Liver (tissue), 3 donors: ENCODE results near the gene ADAT2.

Source experiments
- FOXA1 ChIP-seq: IDR thresholded peaks from 2 replicates; pipeline ENCODE4 v1.6.1; 2016; ENCODE audit warnings: antibody characterized with exemption
- HNF4A ChIP-seq, 2 donors: conservative IDR thresholded peaks; 2 replicates each; pipeline ENCODE4 v1.6.1; 2016; ENCODE audit warnings: antibody characterized with exemption in 2 of 2, mild to moderate bottlenecking in 2 of 2
- HNF4G ChIP-seq: IDR thresholded peaks from 2 replicates; pipeline ENCODE4 v1.6.1; 2016; ENCODE audit warnings: antibody characterized with exemption
- JUND ChIP-seq, 2 donors: IDR thresholded peaks; 2 replicates each; pipeline ENCODE4 v1.6.1; 2016; ENCODE audit warnings: antibody characterized with exemption in 2 of 2
- NR2F2 ChIP-seq: IDR thresholded peaks from 2 replicates; pipeline ENCODE4 v1.6.1; 2016; ENCODE audit warnings: antibody characterized with exemption
- RXRA ChIP-seq, 2 donors: IDR thresholded peaks; 2 replicates each; pipeline ENCODE4 v1.6.1; 2017 to 2018; ENCODE audit warnings: antibody characterized with exemption in 2 of 2, mild to moderate bottlenecking in 1 of 2
- SP1 ChIP-seq: IDR thresholded peaks from 2 replicates; pipeline ENCODE4 v1.6.1; 2018; ENCODE audit warnings: antibody characterized with exemption, mild to moderate bottlenecking
- TAF1 ChIP-seq: conservative IDR thresholded peaks from 2 replicates; pipeline ENCODE4 v1.6.1; 2016; ENCODE audit warnings: antibody characterized with exemption, mild to moderate bottlenecking
- YY1 ChIP-seq: IDR thresholded peaks from 2 replicates; pipeline ENCODE4 v1.6.1; 2016; ENCODE audit warnings: antibody characterized with exemption, mild to moderate bottlenecking
- TF ChIP-seq, protein P1 (sequence below): fragments of 150-350 bp; IDR thresholded peaks from 2 replicates; pipeline ENCODE4 v1.5.1; 2017; ENCODE audit warnings: improper control_type of control experiment, low read depth, low read length; ENCODE audit not compliant: missing input control
- TF ChIP-seq, protein P2 (sequence below): IDR thresholded peaks from 2 replicates; pipeline ENCODE4 v1.6.1; 2016; ENCODE audit warnings: antibody characterized with exemption
- TF ChIP-seq, protein P3 (sequence below): IDR thresholded peaks from 2 replicates; pipeline ENCODE4 v1.6.1; 2016; ENCODE audit warnings: antibody characterized with exemption
- TF ChIP-seq, protein P4 (sequence below): IDR thresholded peaks from 2 replicates; pipeline ENCODE4 v1.6.1; 2016; ENCODE audit warnings: antibody characterized with exemption
- TF ChIP-seq, protein P5 (sequence below): IDR thresholded peaks from 2 replicates; pipeline ENCODE4 v1.6.1; 2016; ENCODE audit warnings: antibody characterized with exemption, mild to moderate bottlenecking
- donor health status: healthy.
- donor health status: healthy.

DNA sequence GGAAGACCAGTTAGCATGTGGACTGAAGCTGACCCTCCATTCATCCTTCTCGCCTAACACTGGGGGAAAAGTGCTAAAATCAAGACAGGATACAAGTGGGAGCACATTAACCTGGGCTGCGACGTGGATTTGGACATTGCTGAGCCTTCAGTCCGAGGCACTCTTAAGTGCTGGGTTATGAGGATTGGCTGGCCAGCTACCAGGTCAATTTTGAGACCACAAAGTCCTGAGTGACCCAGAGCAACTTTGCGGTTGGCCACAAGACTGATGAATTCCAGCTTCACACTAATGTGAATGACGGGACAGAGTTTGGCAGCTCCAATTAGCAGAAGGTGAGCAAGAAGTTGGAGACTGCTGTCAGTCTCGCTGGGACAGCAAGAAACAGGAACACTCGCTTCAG lies 40.3 kb upstream of the ADAT2 start:
- TF ChIP-seq, protein P1, sequence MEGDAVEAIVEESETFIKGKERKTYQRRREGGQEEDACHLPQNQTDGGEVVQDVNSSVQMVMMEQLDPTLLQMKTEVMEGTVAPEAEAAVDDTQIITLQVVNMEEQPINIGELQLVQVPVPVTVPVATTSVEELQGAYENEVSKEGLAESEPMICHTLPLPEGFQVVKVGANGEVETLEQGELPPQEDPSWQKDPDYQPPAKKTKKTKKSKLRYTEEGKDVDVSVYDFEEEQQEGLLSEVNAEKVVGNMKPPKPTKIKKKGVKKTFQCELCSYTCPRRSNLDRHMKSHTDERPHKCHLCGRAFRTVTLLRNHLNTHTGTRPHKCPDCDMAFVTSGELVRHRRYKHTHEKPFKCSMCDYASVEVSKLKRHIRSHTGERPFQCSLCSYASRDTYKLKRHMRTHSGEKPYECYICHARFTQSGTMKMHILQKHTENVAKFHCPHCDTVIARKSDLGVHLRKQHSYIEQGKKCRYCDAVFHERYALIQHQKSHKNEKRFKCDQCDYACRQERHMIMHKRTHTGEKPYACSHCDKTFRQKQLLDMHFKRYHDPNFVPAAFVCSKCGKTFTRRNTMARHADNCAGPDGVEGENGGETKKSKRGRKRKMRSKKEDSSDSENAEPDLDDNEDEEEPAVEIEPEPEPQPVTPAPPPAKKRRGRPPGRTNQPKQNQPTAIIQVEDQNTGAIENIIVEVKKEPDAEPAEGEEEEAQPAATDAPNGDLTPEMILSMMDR, result no peak
- TF ChIP-seq YY1 (no peak), NR2F2 (no peak), JUND (IDR thresholded peaks at IDR 0.05) (no peak), HNF4A (conservative IDR thresholded peaks at IDR 0.05) (no peak), SP1 (no peak), TAF1 (no peak), FOXA1 (no peak), HNF4G (no peak), RXRA (IDR thresholded peaks at IDR 0.05) (no peak)
- TF ChIP-seq, protein P2, sequence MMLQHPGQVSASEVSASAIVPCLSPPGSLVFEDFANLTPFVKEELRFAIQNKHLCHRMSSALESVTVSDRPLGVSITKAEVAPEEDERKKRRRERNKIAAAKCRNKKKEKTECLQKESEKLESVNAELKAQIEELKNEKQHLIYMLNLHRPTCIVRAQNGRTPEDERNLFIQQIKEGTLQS, result no peak
- TF ChIP-seq, protein P3, sequence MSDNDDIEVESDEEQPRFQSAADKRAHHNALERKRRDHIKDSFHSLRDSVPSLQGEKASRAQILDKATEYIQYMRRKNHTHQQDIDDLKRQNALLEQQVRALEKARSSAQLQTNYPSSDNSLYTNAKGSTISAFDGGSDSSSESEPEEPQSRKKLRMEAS, result no peak
- TF ChIP-seq, protein P4, sequence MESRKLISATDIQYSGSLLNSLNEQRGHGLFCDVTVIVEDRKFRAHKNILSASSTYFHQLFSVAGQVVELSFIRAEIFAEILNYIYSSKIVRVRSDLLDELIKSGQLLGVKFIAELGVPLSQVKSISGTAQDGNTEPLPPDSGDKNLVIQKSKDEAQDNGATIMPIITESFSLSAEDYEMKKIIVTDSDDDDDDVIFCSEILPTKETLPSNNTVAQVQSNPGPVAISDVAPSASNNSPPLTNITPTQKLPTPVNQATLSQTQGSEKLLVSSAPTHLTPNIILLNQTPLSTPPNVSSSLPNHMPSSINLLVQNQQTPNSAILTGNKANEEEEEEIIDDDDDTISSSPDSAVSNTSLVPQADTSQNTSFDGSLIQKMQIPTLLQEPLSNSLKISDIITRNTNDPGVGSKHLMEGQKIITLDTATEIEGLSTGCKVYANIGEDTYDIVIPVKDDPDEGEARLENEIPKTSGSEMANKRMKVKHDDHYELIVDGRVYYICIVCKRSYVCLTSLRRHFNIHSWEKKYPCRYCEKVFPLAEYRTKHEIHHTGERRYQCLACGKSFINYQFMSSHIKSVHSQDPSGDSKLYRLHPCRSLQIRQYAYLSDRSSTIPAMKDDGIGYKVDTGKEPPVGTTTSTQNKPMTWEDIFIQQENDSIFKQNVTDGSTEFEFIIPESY, result no peak
- TF ChIP-seq, protein P5, sequence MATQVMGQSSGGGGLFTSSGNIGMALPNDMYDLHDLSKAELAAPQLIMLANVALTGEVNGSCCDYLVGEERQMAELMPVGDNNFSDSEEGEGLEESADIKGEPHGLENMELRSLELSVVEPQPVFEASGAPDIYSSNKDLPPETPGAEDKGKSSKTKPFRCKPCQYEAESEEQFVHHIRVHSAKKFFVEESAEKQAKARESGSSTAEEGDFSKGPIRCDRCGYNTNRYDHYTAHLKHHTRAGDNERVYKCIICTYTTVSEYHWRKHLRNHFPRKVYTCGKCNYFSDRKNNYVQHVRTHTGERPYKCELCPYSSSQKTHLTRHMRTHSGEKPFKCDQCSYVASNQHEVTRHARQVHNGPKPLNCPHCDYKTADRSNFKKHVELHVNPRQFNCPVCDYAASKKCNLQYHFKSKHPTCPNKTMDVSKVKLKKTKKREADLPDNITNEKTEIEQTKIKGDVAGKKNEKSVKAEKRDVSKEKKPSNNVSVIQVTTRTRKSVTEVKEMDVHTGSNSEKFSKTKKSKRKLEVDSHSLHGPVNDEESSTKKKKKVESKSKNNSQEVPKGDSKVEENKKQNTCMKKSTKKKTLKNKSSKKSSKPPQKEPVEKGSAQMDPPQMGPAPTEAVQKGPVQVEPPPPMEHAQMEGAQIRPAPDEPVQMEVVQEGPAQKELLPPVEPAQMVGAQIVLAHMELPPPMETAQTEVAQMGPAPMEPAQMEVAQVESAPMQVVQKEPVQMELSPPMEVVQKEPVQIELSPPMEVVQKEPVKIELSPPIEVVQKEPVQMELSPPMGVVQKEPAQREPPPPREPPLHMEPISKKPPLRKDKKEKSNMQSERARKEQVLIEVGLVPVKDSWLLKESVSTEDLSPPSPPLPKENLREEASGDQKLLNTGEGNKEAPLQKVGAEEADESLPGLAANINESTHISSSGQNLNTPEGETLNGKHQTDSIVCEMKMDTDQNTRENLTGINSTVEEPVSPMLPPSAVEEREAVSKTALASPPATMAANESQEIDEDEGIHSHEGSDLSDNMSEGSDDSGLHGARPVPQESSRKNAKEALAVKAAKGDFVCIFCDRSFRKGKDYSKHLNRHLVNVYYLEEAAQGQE, result no peak
